GM12878 (cell line): Measurements from ENCODE around the gene NAV1. TPM values are rescaled to one million over a fixed set of nuclear protein-coding genes. Genes with fewer than 3 reads are reported as not detected.

ENCODE experiments used
- ATAC-seq: fragments of 200-7000 bp; cut with Tn5 transposase; 3 replicates; pipeline ENCODE4 v1.9.1; 2020; ENCODE audit warnings: mild to moderate bottlenecking, moderate library complexity
- BruUV-seq: library from RNA; stranded (reverse); fragments of 400-500 nt; replicated peaks from 2 replicates; lab custom pipeline; 2021; lab: Mats Ljungman, UMichigan
- CTCF ChIA-PET: fragments of 300-600 bp; sonication (Branson Sonifier 250); formaldehyde crosslinking; extraction: SDS; loops from one replicate; lab custom pipeline; 2021; ENCODE audit warnings: inconsistent platforms; lab: Yijun Ruan, JAX
- POLR2A ChIA-PET: fragments of 350-600 bp; formaldehyde crosslinking; extraction: SDS; loops from one replicate; lab custom pipeline; 2021; ENCODE audit warnings: inconsistent platforms; lab: Charles Lee
- RAD21 ChIA-PET: fragments of 300-600 bp; sonication (Branson Sonifier 250); formaldehyde crosslinking; loops from one replicate; lab custom pipeline; 2023; ENCODE audit warnings: antibody characterized with exemption; ENCODE audit not compliant: unreplicated experiment; lab: Charles Lee
- SMC1A ChIA-PET: fragments of 300-600 bp; sonication (Branson Sonifier 250); formaldehyde crosslinking; loops from one replicate; lab custom pipeline; 2023; ENCODE audit not compliant: unreplicated experiment, uncharacterized antibody; lab: Charles Lee
- DNase-seq: peaks from one replicate; pipeline ENCODE4 v3.0.0-alpha.2; 2011; ENCODE audit warnings: low read depth, low spot score
- FAIRE-seq: peaks from 3 replicates; lab custom pipeline; 2011; peaks lifted over from hg19 to GRCh38; lab: Jason Lieb, UNC
- H2AFZ ChIP-seq: 2 replicates; pipeline ENCODE4 v1.6.0; 2011; ENCODE audit warnings: low read depth, low read length, control low read depth; ENCODE audit not compliant: control insufficient read depth
- H3K27ac ChIP-seq: 2 replicates; pipeline ENCODE4 v1.5.1; 2011; ENCODE audit warnings: control low read depth; ENCODE audit not compliant: control insufficient read depth, insufficient read depth
- H3K27me3 ChIP-seq, 2 experiments: replicated peaks in 1 of 2; 2 replicates each; pipeline versions ENCODE4 v1.6.0 to v1.6.1; 2011; ENCODE audit warnings: low read length in 1 of 2; ENCODE audit not compliant: control insufficient read depth in 2 of 2, insufficient read depth in 2 of 2
- H3K36me3 ChIP-seq, 2 experiments: 2 replicates each; pipeline ENCODE4 v1.5.1; 2011; ENCODE audit warnings: low read length in 1 of 2; ENCODE audit not compliant: control insufficient read depth in 2 of 2, insufficient read depth in 2 of 2
- H3K4me1 ChIP-seq: 2 replicates; pipeline ENCODE4 v1.6.1; 2011; ENCODE audit warnings: mild to moderate bottlenecking, low read length, moderate library complexity, mixed read lengths; ENCODE audit not compliant: control insufficient read depth, insufficient read depth
- H3K4me2 ChIP-seq: 2 replicates; pipeline ENCODE4 v1.6.0; 2011; ENCODE audit warnings: control low read depth; ENCODE audit not compliant: control insufficient read depth, insufficient read depth
- H3K4me3 ChIP-seq: fragments of 200-600 bp; sonication (generic); 2 replicates; pipeline ENCODE4 v1.5.1; 2016
- H3K79me2 ChIP-seq: 2 replicates; pipeline ENCODE4 v1.6.0; 2011; ENCODE audit warnings: low read length; ENCODE audit not compliant: control insufficient read depth, insufficient read depth
- H3K9ac ChIP-seq: 2 replicates; pipeline ENCODE4 v1.8.0; 2011; ENCODE audit warnings: low read length, control low read depth, mixed read lengths; ENCODE audit not compliant: control insufficient read depth, insufficient read depth
- H3K9me3 ChIP-seq: replicated peaks from 3 replicates; pipeline ENCODE4 v1.5.1; 2011; ENCODE audit warnings: mild to moderate bottlenecking, low read length; ENCODE audit not compliant: control insufficient read depth, insufficient read depth
- H4K20me1 ChIP-seq: 2 replicates; pipeline ENCODE4 v1.6.0; 2011; ENCODE audit not compliant: control insufficient read depth, insufficient read depth
- ASH2L ChIP-seq: fragments of 300-600, 200-600 bp; sonication (generic); IDR thresholded peaks from 2 replicates; pipeline ENCODE4 v1.6.1; 2017; ENCODE audit warnings: low read depth, mild to moderate bottlenecking, borderline replicate concordance
- SIN3A ChIP-seq: IDR thresholded peaks from 2 replicates; pipeline ENCODE4 v1.6.1; 2012; ENCODE audit warnings: low read depth, low read length, improper control_type of control experiment
- ZNF687 ChIP-seq: fragments of 450-650 bp; IDR thresholded peaks from 2 replicates; pipeline ENCODE4 v1.6.1; 2017; ENCODE audit warnings: mild to moderate bottlenecking, moderate library complexity
- WGBS: methylation state at CpG from one replicate; pipeline ENCODE4 v1.1.6; 2016; ENCODE audit warnings: low lambda C conversion rate; ENCODE audit not compliant: insufficient replicate concordance, insufficient coverage; ENCODE audit errors: missing lambda C conversion rate; 5-methylcytosine and 5-hydroxymethylcytosine counted together
- in situ Hi-C: fragments of 300-500 bp; cut with MboI; formaldehyde crosslinking; loops from 9 replicates; pipeline ENCODE4 v1.14.3; 2018; ENCODE audit warnings: mixed read lengths
- intact Hi-C: fragments of 100-400 bp; cut with micrococcal nuclease; formaldehyde crosslinking; loops from one replicate; pipeline ENCODE4 v1.14.2; 2022; ENCODE audit not compliant: unreplicated experiment
- polyA plus RNA-seq, 11 experiments: library from polyadenylated mRNA; depleted of rRNA in 4 of 11; unstranded in 6 of 11; stranded (reverse) in 5 of 11; fragments of >200 nt; fragmentation: Nextera tagmentation in 4 of 11; fragmentation: Illumina TruSeq in 1 of 11; extraction: Ambion mirVana in 4 of 11; extraction: Trizol in 1 of 11; gene quantifications; 1 replicate in 1 of 11; 2 replicates in 10 of 11; pipeline versions ENCODE4 v1.2.1 to v1.2.3, GENCODE V29; 2011 to 2016; ENCODE audit warnings: inconsistent platforms in 2 of 11, missing spikeins in 2 of 11, low read depth in 1 of 11
- total RNA-seq, 4 experiments: library from RNA; depleted of rRNA in 3 of 4; stranded (reverse); fragments of >200 nt in 3 of 4; fragmentation: Illumina TruSeq in 1 of 4; extraction: Trizol in 1 of 4; gene quantifications; 2 replicates each; pipeline versions ENCODE4 v1.2.1 to v1.2.3, GENCODE V29; 2013 to 2021

The NAV1 gene
- total and polyA plus RNA-seq, 10 of the 15 experiments (the other 5 are each of a cell fraction or from before 2014, with no cell fraction given) = 0.04 to 1.3 (median 0.36) TPM

DNA sequence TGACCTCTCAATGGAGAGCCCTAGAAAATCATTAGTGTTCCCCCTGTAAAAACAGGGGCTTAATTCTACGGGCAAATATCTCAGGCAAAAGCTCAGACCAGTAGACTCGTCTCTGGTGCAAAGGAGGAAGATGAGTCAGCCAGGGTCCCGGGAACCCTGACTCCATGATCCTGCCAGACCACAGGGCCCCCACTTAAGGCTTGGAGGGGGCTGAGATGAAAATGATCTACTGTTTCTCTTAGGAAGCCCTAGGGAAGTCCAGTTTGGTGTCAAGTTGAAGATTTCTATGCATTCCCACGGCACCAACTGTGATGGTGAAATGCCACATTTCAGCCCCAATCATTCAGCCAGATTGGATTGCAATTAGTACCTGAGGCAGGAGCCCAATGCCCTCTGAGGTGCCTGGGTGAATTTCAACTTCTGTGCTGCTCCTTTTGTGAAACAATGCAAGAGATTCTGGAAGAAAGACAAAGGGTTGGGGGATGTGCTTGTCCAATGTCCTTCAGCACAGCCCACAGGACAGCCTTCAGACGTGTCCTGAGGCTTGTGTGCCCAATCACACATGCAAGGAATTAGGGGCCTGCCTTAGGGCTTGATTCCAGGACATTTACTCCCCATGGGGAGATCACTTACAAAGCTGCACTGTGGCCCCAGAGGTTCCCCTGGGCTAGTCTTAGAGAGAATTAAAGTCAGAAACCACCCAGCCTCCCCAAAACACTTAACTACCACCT lies 18.1 kb downstream of the NAV1 start:
- TF ChIP-seq ASH2L = no peak
- no peak for TF ChIP-seq SIN3A
- no peak for TF ChIP-seq ZNF687
- TF ChIP-seq, all 136 proteins: peak for 0
- DNase-seq (no peak), FAIRE-seq (no peak), ATAC-seq (no peak)
- H3K36me3 ChIP-seq = no peaks in the 10 kb centered on the region
- peaks cover 0 to 1% of the 10 kb centered on the region in 2 experiments; a peak in 1 of 4 replicates for H3K27me3 ChIP-seq
- ChIA-PET SMC1A (interaction anchor here (1.1 kb wide), 1 partner anchor 9 kb away, joined by 6 read pairs; no protein-coding TSS in a partner anchor), POLR2A (no interaction called here), RAD21 (interaction anchor here (4.9 kb wide), 1 partner anchor 147 kb away, joined by 31 read pairs; no protein-coding TSS in a partner anchor), CTCF (interaction anchor here (1.0 to 6.4 kb wide), 2 partner anchors 110 to 152 kb away, joined by 3 to 154 read pairs; no protein-coding TSS in a partner anchor)
- no TSS peak for BruUV-seq
- intact Hi-C loops = no loop called here
- no peaks in the 10 kb centered on the region for H3K4me1 ChIP-seq
- H3K4me3 ChIP-seq = no peak overlapping the region
- 24% methylated on average over 5 of the region's 5 CpGs for WGBS
- H3K27ac ChIP-seq = no peak overlapping the region
- no peak overlapping the region for H3K9ac ChIP-seq
- H3K79me2 ChIP-seq = no peaks in the 10 kb centered on the region
- in situ Hi-C loops = no loop called here
- H4K20me1 ChIP-seq = no peaks in the 10 kb centered on the region
- H3K9me3 ChIP-seq = no peaks in the 10 kb centered on the region
- H3K4me2 ChIP-seq = no peak overlapping the region
- H2AFZ ChIP-seq = no peak overlapping the region
